PFSK-1 (cell line): ENCODE data around the gene TJP2.

Experiments used
- FOXP2 ChIP-seq: optimal IDR thresholded peaks from 2 replicates; pipeline ENCODE3; 2011; ENCODE audit warnings: borderline replicate concordance, control low read depth, inconsistent platforms; ENCODE audit not compliant: insufficient read depth; ENCODE audit errors: extremely low read length, extremely low read depth
- POLR2AphosphoS5 ChIP-seq: IDR thresholded peaks from 2 replicates; pipeline ENCODE4 v1.6.1; 2012; ENCODE audit warnings: low read depth, mild to moderate bottlenecking, control low read depth, low read length, moderate library complexity
- SIN3A ChIP-seq: IDR thresholded peaks from 2 replicates; pipeline ENCODE4 v1.6.1; 2012; ENCODE audit warnings: mild to moderate bottlenecking, low read length, moderate library complexity, borderline replicate concordance; ENCODE audit not compliant: insufficient read depth
- TAF1 ChIP-seq: IDR thresholded peaks from 2 replicates; pipeline ENCODE4 v1.6.1; 2012; ENCODE audit warnings: low read length, control low read depth, borderline replicate concordance; ENCODE audit not compliant: insufficient read depth
- TF ChIP-seq, protein P1 (sequence below), 2 experiments: IDR thresholded peaks; 2 replicates each; pipeline versions ENCODE4 v1.6.1 to v1.8.0; 2011 to 2012; ENCODE audit warnings: low read depth in 2 of 2, low read length in 2 of 2, control low read depth in 1 of 2, inconsistent platforms in 1 of 2, mild to moderate bottlenecking in 1 of 2, moderate library complexity in 1 of 2; ENCODE audit not compliant: insufficient read depth in 1 of 2

Gene TJP2

DNA sequence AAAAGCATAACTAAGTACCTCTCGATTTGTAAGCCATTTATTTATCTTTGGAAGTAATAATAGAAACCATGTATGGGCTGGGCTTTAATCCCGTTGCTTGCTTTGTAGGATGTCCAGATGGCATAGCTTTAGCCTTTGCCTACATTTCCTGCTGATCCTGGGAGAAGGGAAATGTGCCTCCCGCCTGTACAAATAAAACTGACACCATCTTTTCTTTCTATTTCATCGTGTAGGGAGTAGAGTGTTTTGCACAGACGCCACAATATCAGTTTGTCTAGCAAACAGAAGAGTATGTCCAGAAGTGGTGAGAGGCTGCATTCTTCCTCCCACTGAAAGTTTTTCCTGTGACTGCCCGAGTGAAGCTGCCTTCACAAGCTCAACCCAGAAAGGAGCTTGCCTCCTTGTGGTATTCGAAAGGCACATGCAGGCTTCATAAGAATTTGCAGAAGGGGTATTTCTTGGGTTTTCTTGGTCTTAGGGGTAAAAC is 24.7 kb upstream of the TJP2 start:
- TF ChIP-seq FOXP2 (no peak), POLR2AphosphoS5 (no peak), TAF1 (no peak), SIN3A (no peak)
- TF ChIP-seq, protein P1, sequence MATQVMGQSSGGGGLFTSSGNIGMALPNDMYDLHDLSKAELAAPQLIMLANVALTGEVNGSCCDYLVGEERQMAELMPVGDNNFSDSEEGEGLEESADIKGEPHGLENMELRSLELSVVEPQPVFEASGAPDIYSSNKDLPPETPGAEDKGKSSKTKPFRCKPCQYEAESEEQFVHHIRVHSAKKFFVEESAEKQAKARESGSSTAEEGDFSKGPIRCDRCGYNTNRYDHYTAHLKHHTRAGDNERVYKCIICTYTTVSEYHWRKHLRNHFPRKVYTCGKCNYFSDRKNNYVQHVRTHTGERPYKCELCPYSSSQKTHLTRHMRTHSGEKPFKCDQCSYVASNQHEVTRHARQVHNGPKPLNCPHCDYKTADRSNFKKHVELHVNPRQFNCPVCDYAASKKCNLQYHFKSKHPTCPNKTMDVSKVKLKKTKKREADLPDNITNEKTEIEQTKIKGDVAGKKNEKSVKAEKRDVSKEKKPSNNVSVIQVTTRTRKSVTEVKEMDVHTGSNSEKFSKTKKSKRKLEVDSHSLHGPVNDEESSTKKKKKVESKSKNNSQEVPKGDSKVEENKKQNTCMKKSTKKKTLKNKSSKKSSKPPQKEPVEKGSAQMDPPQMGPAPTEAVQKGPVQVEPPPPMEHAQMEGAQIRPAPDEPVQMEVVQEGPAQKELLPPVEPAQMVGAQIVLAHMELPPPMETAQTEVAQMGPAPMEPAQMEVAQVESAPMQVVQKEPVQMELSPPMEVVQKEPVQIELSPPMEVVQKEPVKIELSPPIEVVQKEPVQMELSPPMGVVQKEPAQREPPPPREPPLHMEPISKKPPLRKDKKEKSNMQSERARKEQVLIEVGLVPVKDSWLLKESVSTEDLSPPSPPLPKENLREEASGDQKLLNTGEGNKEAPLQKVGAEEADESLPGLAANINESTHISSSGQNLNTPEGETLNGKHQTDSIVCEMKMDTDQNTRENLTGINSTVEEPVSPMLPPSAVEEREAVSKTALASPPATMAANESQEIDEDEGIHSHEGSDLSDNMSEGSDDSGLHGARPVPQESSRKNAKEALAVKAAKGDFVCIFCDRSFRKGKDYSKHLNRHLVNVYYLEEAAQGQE (IDR thresholded peaks at IDR 0.05; ENCODE audit: insufficient read depth in 1 of 2, low read depth in 2 of 2, low read length in 2 of 2) = no peak

DNA sequence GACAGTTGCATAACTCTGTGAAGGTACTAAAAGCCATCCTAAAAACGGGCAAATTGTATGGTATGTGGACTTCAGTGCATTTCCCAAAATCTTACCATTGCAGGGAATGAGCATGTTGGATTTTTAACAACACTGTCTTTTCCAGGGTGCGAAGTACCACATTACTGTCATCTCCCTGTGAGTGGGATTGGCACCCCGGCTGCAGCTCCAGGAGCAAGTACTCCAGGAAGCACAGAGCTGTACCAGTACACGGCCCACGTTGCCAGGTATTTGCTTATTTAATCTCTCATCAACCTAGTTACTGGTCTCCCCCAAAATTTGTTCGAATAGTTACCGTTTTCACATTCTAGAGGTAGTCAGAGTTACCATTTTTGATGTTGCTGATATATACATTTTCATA is 22.6 kb upstream of the TJP2 start:
- TF ChIP-seq TAF1 (no peak), SIN3A (no peak), POLR2AphosphoS5 (no peak), FOXP2 (no peak)
- TF ChIP-seq, protein P1 (IDR thresholded peaks at IDR 0.05; ENCODE audit: insufficient read depth in 1 of 2, low read depth in 2 of 2, low read length in 2 of 2) = no peak

DNA sequence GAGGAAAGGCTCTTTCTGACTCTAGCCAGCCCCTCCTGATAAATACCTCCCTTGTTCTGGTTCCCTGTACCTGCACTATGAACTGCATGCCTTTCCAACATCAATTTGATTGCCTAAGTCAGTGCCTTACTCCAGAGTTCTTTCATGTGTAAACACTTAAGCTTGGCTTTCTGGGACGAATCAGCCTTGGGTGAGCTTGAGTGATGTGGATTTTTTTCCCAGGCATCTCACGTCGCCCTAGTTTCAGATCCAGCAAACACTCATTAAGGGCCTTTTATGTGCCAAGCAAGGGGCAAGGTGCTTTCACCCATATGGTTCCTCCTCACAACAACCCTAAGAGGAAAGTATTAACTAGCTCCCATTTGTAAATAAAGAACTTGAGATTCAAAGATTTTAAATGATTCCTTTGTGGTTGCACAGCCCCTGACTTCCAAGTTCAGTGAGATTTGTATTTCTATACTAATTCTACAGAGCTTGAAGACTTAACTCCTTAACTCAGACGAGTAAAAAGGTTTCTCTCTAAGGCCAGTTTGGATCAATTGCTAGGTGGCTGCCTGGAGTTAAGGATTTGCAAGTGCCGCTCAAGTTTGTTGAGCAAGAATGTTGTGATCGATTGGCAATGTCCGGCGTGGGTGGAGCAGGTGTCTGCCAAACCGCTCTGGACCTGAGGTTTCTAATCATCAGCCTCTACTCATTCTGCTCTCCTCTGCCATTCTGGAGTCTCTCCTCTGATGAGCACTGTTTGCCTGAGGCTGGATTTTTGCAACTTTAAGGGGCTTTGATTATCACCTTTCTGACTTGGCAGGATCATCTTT is 20.2 kb upstream of the TJP2 start:
- no peak for TF ChIP-seq FOXP2
- TF ChIP-seq, protein P1 (IDR thresholded peaks at IDR 0.05; ENCODE audit: insufficient read depth in 1 of 2, low read depth in 2 of 2, low read length in 2 of 2) = no peak
- TF ChIP-seq POLR2AphosphoS5 = no peak
- TF ChIP-seq TAF1 = no peak
- no peak for TF ChIP-seq SIN3A

DNA sequence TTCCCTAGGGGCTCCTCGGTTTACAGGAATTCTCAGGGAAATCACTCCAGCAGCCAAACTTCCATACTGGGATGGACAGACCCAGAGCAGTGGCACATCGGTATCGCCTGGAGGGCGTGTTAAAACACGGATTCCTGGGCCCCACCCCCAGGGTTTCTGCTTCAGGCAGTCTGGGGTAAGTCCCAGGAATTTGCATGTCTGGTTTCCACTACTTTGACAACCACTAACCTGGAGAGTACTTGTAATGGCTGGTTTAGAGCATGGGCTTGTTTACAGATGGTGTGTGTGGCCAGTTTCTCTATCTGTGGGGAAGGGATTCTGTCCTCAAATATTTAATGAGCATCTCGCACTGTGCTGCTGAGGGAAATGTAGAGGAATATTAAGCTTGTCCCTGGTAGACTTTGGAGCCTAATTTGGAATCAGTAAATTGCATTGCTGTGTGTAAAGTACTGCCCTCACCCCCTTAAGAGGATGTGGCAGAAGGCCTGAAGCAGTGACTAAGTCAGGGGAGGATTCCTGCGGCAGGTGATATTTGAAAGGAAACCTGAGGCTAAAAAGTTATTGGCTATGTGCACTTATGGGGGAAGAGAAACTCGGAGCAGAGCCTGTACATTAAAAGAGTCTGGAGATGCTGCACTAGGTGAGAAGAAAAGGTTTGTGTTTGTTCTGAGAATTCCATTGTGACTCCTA is 18.6 kb upstream of the TJP2 start:
- TF ChIP-seq, protein P1 (IDR thresholded peaks at IDR 0.05; ENCODE audit: insufficient read depth in 1 of 2, low read depth in 2 of 2, low read length in 2 of 2) = no peak
- TF ChIP-seq POLR2AphosphoS5 = no peak
- TF ChIP-seq SIN3A = no peak
- TF ChIP-seq TAF1 = no peak
- no peak for TF ChIP-seq FOXP2
